Adipose tissue (tissue), 3 donors: ENCODE measurements around the gene IFIT3. TPM values are rescaled to one million over a fixed set of nuclear protein-coding genes. Genes with fewer than 3 reads are reported as not detected.

Experiments used
- H3K27ac ChIP-seq: one replicate; pipeline ENCODE4 v1.5.1; 2013; ENCODE audit warnings: low read depth, low read length
- WGBS, 3 donors: extraction: QIAGEN DNeasy Blood & Tissue Kit; methylation state at CpG; one replicate each; pipeline ENCODE4 v1.1.7; 2013; 5-methylcytosine and 5-hydroxymethylcytosine counted together
- polyA plus RNA-seq, 3 donors: library from polyadenylated mRNA; stranded (reverse); fragments of 200-250 nt; gene quantifications; one replicate each; pipeline ENCODE4 v1.2.3, GENCODE V29; 2013
- donor health status: healthy with polysubstance abuse.
- donor health status: Bipolar disorder and iron deficiency.
- donor health status: healthy.

IFIT3 gene
- polyA plus RNA-seq, 3 donors, result 5.2 to 18.0 (median 9.5) TPM

- no peak overlapping the region for H3K27ac ChIP-seq
- 21 to 25% (median 22%) methylated on average over 3 of the region's 3 CpGs for WGBS, 3 donors
Measured at GRCh38 chr10:89373916-89374711, 46.3 kb downstream of the IFIT3 start.

GRCh38 chr10:89374713-89375141 lies 46.9 kb downstream of the IFIT3 start:
- H3K27ac ChIP-seq, result no peak overlapping the region

DNA sequence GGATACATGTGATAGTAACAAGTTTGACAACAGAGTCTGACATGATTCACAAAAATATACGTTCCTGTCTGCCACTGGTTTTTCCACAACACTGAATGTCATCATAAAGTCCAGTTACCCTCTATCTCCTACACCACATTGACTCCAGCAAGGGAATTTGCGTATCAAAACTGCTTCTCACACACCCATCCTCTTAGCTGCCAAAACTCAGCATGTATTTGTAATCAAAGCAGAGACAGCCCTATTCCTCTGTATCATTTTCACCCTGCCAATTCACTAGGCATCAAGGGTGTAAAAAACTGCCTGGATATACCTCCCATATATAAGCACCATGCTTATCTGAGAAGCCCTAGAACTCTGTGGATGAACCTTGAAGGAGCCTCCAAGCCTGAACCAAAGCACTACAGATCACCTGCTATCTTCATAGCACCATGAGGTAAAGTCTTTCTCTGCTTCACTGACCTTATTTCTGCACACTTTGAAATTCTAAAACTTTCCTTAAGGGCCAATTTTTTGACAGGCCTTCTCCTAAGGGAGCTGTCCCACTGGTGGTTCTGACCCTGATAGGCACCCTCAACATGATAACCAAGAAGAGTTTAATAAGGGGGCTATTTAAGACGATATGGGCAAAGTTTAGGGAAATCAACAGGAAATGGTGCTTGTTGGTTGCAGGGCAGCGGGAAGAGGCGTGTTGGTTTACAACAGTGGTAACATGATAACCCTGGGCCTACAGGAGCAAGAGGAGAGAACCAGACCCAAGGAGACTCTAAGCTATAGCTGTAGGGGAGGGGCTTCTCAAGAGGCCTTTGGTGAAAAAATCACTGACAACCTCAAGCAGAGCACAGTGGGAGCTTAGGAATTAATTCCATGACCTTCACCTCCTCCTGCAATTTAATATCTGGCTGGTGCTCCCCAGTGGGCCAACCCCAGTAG lies 50.2 kb downstream of the IFIT3 start, which contains the start of gene IFIT1B:
IFIT1B (plus strand) TSS at position 352 of the 933 bp plus-strand sequence; CDS start at position 432, 80 bp downstream.
- WGBS, 3 donors, result 86 to 96% (median 94%) methylated on average over 5 of the region's 5 CpGs
- no peak within 1 kb of the TSS for H3K27ac ChIP-seq

DNA sequence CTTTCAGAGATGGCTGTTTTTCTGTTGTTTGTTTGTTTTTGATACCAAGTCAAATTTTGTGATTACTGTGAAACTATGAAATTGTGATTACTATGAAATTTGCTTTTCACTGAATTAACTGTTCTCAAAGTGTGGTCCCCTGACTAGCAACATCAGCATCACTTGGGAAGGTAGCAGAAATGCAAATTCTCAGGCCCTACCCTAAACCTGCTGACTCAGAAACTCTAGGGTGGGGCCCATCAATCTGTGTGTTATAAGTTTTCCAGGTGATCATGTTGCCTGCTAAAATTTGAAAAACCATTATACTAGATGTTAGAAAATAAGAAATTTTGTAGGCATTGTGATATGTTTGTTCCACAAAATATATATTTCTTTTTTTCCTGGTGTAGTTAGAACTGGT lies 51.3 kb downstream of the IFIT3 start:
- H3K27ac ChIP-seq, result no peak overlapping the region

GRCh38 chr10:89382757-89383156 lies 55.0 kb downstream of the IFIT3 start:
- WGBS, 3 donors, result 88 to 91% (median 89%) methylated on average over 1 of the region's 1 CpG
- no peak overlapping the region for H3K27ac ChIP-seq

- WGBS, 3 donors, result 54 to 84% (median 64%) methylated on average over 4 of the region's 4 CpGs
Measured at GRCh38 chr10:89384474-89385340, 56.9 kb downstream of the IFIT3 start.

GRCh38 chr10:89388806-89389205 lies 61.0 kb downstream of the IFIT3 start:
- 74 to 83% (median 76%) methylated on average over 2 of the region's 2 CpGs for WGBS, 3 donors

More at GRCh38 chr10:89384474-89385340, 56.9 kb downstream of the IFIT3 start:
- H3K27ac ChIP-seq, result no peak overlapping the region

GRCh38 chr10:89389254-89389653 lies 61.5 kb downstream of the IFIT3 start:
- H3K27ac ChIP-seq, result no peak overlapping the region
- WGBS, 3 donors, result 71 to 90% (median 76%) methylated on average over 1 of the region's 1 CpG

More at GRCh38 chr10:89388806-89389205, 61.0 kb downstream of the IFIT3 start:
- H3K27ac ChIP-seq, result no peak overlapping the region

Other genes starting within 250 kb of the IFIT3 start
- gene CH25H, start 120.7 kb upstream of the IFIT3 start, polyA plus RNA-seq, result 10 to 100 TPM in 2 of 3 donors, under 1 TPM in 1; 0.47 to 20.7 (median 12.0) TPM
- 10 to 100 TPM; 19.2 to 45.2 (median 34.5) TPM for gene LIPA, start 76.2 kb upstream of the IFIT3 start, polyA plus RNA-seq
- 1 to 10 TPM; 2.1 to 5.3 (median 2.5) TPM for gene IFIT2, start 26.0 kb upstream of the IFIT3 start, polyA plus RNA-seq
- not detected for gene IFIT1B, start 50.1 kb downstream of the IFIT3 start, polyA plus RNA-seq
- 10 to 100 TPM in 1 of 3 donors, 1 to 10 TPM in 2; 4.4 to 30.5 (median 5.4) TPM for gene IFIT1, start 64.6 kb downstream of the IFIT3 start, polyA plus RNA-seq
- gene IFIT5, start 86.6 kb downstream of the IFIT3 start, polyA plus RNA-seq, result 1 to 10 TPM; 3.6 to 9.3 (median 6.1) TPM
- gene SLC16A12, start 207.6 kb downstream of the IFIT3 start, polyA plus RNA-seq, result 10 to 100 TPM in 1 of 3 donors, under 1 TPM in 2; 0.13 to 12.6 (median 0.56) TPM